Measurements from ENCODE around the gene ZNF335. TPM values are rescaled to one million over a fixed set of nuclear protein-coding genes. Genes with fewer than 3 reads are reported as not detected.

The ZNF335 gene
- total and polyA plus RNA-seq, 2 of the 13 experiments (the other 11 are each of a cell fraction or from before 2014, with no cell fraction given), result 9.7 to 13.7 TPM

- TF ChIP-seq TFE3 (CRISPR knock-in tag; IDR thresholded peaks at IDR 0.05) (peak; percentile 78), SSRP1 (CRISPR knock-in tag; IDR thresholded peaks at IDR 0.05) (no peak), RXRB (CRISPR knock-in tag; IDR thresholded peaks at IDR 0.05; ENCODE audit: borderline replicate concordance) (peak; percentile 99), PCBP1 (IDR thresholded peaks at IDR 0.05; ENCODE audit: borderline replicate concordance, low read depth, low read length) (no peak), ZNF550 (CRISPR knock-in tag; IDR thresholded peaks at IDR 0.05; ENCODE audit: borderline replicate concordance) (no peak), KDM3A (CRISPR knock-in tag; IDR thresholded peaks at IDR 0.05; ENCODE audit: low read depth) (no peak; the same call in none of the 2 replicates), CCDC6 (CRISPR knock-in tag; IDR thresholded peaks at IDR 0.05) (no peak), ZNF746 (CRISPR knock-in tag; IDR thresholded peaks at IDR 0.05) (peak; percentile 82), GPN1 (CRISPR knock-in tag; IDR thresholded peaks at IDR 0.05; ENCODE audit: borderline replicate concordance) (no peak), ASH2L (IDR thresholded peaks at IDR 0.05; ENCODE audit: insufficient read length, low read depth, low read length) (peak; percentile 44), USF2 (IDR thresholded peaks at IDR 0.05; ENCODE audit: low read depth, low read length) (no peak), USF2 (CRISPR knock-in tag; IDR thresholded peaks at IDR 0.05; ENCODE audit: borderline replicate concordance) (peak; percentile 53; the same call in 1 of the 2 replicates), KLF13 (CRISPR knock-in tag; IDR thresholded peaks at IDR 0.05) (no peak), MXD4 (CRISPR knock-in tag; IDR thresholded peaks at IDR 0.05) (peak; percentile 45; the same call in 1 of the 2 replicates), CSRNP1 (CRISPR knock-in tag; IDR thresholded peaks at IDR 0.05) (peak; percentile 1; the same call in 1 of the 2 replicates), ZNF260 (CRISPR knock-in tag; IDR thresholded peaks at IDR 0.05; ENCODE audit: borderline replicate concordance, low read depth) (no peak), TAF1 (CRISPR knock-in tag; IDR thresholded peaks at IDR 0.05) (peak; percentile 38; the same call in 1 of the 2 replicates), ZBTB44 (CRISPR knock-in tag; IDR thresholded peaks at IDR 0.05) (no peak), CREB1 (IDR thresholded peaks at IDR 0.05) (0 out of 2 replicates have a peak, but pooled peaks have one; percentile 32), CREB1 (CRISPR knock-in tag; IDR thresholded peaks at IDR 0.05) (peak; percentile 83), ZSCAN30 (CRISPR knock-in tag; IDR thresholded peaks at IDR 0.05) (no peak), GABPA (IDR thresholded peaks at IDR 0.05; ENCODE audit: low read depth, low read length) (no peak), GABPA (CRISPR knock-in tag; IDR thresholded peaks at IDR 0.05; ENCODE audit: low read depth) (peak; percentile 71), MED1 (CRISPR knock-in tag; IDR thresholded peaks at IDR 0.05) (peak; percentile 97), RFX1 (IDR thresholded peaks at IDR 0.05) (no peak)
Observed at GRCh38 chr20:45927071-45927878, 44.7 kb downstream of the ZNF335 start (continued).

Data from HepG2 (cell line).